Bronchial epithelial cell (primary cell): ENCODE measurements around the gene INSYN2A. TPM values are rescaled to one million over a fixed set of nuclear protein-coding genes. Genes with fewer than 3 reads are reported as not detected.

ENCODE experiments used
- DNase-seq: peaks from one replicate; pipeline ENCODE4 v3.0.0-alpha.2; 2010; ENCODE audit warnings: low read depth
- FAIRE-seq: peaks from 2 replicates; lab custom pipeline; 2011; peaks lifted over from hg19 to GRCh38; lab: Jason Lieb, UNC
- H3K27me3 ChIP-seq: 2 replicates; pipeline ENCODE4 v1.5.1; 2011; ENCODE audit warnings: low read length; ENCODE audit not compliant: control insufficient read depth, insufficient read depth
- H3K36me3 ChIP-seq: 2 replicates; pipeline ENCODE4 v1.5.1; 2011; ENCODE audit warnings: low read length; ENCODE audit not compliant: control insufficient read depth, insufficient read depth
- H3K4me3 ChIP-seq: 2 replicates; pipeline ENCODE4 v1.5.1; 2011; ENCODE audit warnings: mild to moderate bottlenecking, low read depth, low read length, control low read depth
- total RNA-seq: library from RNA; depleted of rRNA; stranded (reverse); fragments of >200 nt; gene quantifications from 2 replicates; pipeline ENCODE4 v1.2.1, GENCODE V29; 2014
- TF ChIP-seq, protein P1 (sequence below): IDR thresholded peaks from 2 replicates; pipeline ENCODE4 v1.5.1; 2011; ENCODE audit warnings: mild to moderate bottlenecking, moderate library complexity, low read length, control low read depth, inconsistent platforms; ENCODE audit not compliant: insufficient read depth, severe bottlenecking

INSYN2A gene
- total RNA-seq, 1 donor from 2014 or later: not detected

DNA sequence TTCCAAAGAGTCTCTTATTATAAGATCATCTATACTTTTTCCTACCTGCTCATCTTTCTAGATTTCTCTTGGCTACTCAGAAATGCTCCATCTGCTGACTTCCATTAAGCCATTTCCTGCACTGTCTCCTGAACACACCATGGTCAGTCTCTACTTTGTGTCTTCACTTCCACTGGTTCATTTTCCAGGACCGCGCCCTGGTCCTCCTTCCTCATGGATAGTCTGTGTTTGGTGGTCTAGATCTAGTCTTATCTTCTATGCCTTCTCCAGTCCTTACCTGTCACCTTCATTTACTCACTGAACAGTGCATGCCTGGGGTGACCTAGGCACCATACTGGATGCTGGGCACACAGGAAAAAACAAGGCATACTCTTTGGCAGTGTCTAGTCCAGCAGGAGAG lies 11.8 kb downstream of the INSYN2A start:
- Histone ChIP-seq H3K27me3 (no peaks in the 10 kb centered on the region), H3K36me3 (no peaks in the 10 kb centered on the region), H3K4me3 (no peak overlapping the region)
- FAIRE-seq (no peak), DNase-seq (no peak)
- TF ChIP-seq, protein P1, sequence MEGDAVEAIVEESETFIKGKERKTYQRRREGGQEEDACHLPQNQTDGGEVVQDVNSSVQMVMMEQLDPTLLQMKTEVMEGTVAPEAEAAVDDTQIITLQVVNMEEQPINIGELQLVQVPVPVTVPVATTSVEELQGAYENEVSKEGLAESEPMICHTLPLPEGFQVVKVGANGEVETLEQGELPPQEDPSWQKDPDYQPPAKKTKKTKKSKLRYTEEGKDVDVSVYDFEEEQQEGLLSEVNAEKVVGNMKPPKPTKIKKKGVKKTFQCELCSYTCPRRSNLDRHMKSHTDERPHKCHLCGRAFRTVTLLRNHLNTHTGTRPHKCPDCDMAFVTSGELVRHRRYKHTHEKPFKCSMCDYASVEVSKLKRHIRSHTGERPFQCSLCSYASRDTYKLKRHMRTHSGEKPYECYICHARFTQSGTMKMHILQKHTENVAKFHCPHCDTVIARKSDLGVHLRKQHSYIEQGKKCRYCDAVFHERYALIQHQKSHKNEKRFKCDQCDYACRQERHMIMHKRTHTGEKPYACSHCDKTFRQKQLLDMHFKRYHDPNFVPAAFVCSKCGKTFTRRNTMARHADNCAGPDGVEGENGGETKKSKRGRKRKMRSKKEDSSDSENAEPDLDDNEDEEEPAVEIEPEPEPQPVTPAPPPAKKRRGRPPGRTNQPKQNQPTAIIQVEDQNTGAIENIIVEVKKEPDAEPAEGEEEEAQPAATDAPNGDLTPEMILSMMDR: no peak

DNA sequence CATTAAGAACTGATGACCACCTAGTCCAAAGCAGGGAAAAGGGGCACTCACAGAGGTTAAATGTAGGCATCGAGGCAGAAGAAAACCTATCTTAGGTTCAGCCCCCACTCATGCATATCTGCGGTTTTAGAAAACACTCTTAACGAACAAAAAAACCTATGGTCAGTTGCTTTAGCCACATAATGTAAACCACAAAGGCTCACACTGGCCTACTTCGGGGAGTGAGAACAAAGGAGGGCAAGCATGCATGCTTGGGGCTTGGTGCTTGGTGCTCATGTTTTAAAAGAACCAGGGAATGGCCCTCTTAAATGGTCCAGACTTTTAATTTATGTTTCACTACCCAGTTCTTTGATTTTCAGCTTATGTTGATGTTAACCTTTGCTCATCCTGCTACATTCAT lies 14.2 kb downstream of the INSYN2A start:
- TF ChIP-seq, protein P1: no peak
- no peak overlapping the region for H3K4me3 ChIP-seq
- no peaks in the 10 kb centered on the region for H3K27me3 ChIP-seq
- peaks cover 2% of the 10 kb centered on the region for H3K36me3 ChIP-seq
- peak; percentile 62 for FAIRE-seq
- DNase-seq: no peak

DNA sequence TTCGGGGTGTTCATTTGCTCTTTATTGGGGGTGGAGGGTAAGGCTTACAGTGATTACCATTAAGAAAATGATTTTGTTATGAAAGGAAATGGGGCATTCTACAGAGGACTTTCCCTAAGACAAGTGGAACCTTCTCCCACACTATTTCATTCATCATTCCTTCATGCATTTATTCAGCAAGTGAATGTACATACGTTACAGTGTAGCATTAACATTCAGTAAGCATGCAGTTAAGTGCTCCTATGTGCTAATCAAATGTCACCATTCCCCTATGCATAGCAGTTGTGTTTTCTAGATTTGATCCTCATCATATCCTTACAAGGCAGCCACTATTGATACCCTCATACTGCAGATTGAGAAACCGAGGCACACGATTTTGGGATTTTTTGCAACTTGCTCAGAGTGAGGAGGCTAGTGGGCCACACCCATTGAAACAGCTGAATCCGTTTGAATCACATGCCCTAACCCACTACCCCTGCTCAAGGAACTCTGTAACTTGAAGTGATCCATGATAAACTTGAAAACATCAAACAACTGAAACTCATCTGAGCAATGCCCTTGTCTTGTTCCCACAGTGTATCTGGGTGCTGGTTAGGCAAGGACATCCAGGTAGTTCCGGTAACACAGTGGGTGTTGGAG lies 16.7 kb downstream of the INSYN2A start:
- TF ChIP-seq, protein P1: no peak
- no peak overlapping the region for H3K4me3 ChIP-seq
- DNase-seq (no peak), FAIRE-seq (no peak)
- H3K27me3 ChIP-seq: no peaks in the 10 kb centered on the region
- peaks cover 2% of the 10 kb centered on the region for H3K36me3 ChIP-seq

DNA sequence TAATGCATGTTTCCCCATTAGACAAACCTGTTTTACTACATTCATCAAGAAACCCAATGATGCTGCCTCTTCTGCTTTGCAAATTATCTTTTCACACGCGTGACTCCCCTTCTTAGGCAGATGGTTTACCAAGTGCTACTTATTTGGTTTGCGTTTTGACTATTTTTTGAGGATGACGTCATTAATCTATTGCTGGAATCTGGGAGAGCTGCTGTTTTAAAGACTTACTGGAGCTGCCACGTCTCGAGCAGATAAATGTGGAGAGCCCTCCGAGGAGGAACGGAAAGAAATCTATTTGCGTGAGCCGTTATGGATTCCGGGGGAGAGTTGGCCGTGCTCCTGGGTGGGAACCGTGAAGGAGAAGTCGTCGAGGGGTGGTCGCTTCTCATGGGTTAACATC lies 19.7 kb downstream of the INSYN2A start:
- H3K27me3 ChIP-seq: no peaks in the 10 kb centered on the region
- no peak for DNase-seq
- peak; percentile 50 for FAIRE-seq
- H3K36me3 ChIP-seq: peaks cover 2% of the 10 kb centered on the region
- TF ChIP-seq, protein P1: no peak
- no peak overlapping the region for H3K4me3 ChIP-seq

DNA sequence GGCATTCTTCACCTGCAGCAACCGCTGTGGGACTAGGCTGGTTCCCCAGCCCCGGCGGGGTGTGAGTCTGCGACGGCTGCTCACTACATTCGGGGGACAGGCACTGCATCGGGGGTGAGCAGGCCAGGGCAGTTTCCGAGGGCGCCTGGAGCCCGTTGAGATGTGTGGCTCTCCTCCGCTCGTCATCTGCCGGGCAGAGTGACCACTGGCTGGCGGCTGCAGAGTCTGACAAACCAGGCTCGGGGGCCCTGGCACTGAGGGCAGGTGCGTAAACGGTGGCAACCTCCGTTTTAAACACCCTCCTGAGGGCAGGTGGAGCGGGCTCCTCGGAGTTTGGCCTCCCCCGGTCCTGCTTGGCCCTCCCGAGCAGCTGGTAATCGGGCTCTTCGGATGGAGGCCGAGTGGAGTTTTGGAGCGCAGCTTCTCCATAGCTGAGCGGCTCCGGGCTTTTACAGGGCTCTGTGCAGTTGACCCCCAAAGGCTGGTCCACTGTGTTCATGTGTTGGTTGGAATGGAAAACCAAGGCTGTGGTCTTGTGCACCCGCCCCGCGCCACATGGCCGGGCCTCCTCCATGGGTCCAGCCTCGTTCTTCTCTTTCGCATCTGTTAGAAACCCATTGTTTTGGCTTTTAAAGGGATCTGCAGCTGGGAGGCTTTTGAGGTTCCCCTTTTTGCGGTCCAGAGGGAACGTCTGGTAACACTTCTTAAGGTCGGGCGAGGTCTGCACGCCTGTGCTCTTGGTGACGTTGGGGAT lies 20.9 kb downstream of the INSYN2A start:
- Histone ChIP-seq H3K36me3 (peaks cover 2% of the 10 kb centered on the region), H3K4me3 (no peak overlapping the region), H3K27me3 (no peaks in the 10 kb centered on the region)
- TF ChIP-seq, protein P1: no peak
- no peak for FAIRE-seq
- DNase-seq: no peak
